Activated effector memory CD4-positive, alpha-beta T cell treated with anti-CD3 and anti-CD28 coated beads, Interleukin-2, amount 50 U/mL, for 16 hours (primary cell): Measurements from ENCODE around the gene CMTM4.

ENCODE experiments used
- DNase-seq: peaks from one replicate; pipeline ENCODE4 v3.0.0-alpha.2; 2020

Gene CMTM4

GRCh38 chr16:66696669-66697630 is at the start of gene CMTM4:
Gene CMTM4 (minus strand): TSS chr16:66696743. CDS start chr16:66696525, 218 bp downstream.
- DNase-seq: peak; percentile 91

GRCh38 chr16:66746048-66746447 is 49.5 kb upstream of the CMTM4 start:
- no peak for DNase-seq

GRCh38 chr16:66741950-66742808 is 45.6 kb upstream of the CMTM4 start:
- DNase-seq: no peak

- no peak for DNase-seq
These were observed 44.8 kb upstream of the CMTM4 start for GRCh38 chr16:66741169-66741900.

- no peak for DNase-seq
These were observed 44.0 kb upstream of the CMTM4 start for GRCh38 chr16:66740533-66740932.

DNA sequence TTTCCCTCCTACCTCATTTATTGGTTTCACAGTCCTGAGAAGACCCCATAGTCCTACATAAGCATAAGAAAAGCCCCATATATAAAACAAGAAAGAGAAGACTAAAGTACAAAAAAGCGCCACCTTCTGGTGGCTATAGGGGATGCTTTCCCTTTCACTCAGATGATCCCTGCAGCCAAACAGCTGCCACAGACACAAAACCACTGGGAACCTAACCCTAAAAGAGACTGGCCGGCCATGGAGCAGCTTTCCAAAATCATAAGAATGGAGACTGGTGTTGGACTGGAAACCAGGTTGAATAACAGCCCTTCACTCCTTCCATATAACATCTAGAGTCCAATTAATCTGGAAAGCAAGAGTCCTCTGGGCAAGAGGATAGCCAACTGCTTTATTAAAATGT is 43.5 kb upstream of the CMTM4 start:
- peak; percentile 68 for DNase-seq

GRCh38 chr16:66735891-66736290 is 39.3 kb upstream of the CMTM4 start:
- DNase-seq: no peak

DNA sequence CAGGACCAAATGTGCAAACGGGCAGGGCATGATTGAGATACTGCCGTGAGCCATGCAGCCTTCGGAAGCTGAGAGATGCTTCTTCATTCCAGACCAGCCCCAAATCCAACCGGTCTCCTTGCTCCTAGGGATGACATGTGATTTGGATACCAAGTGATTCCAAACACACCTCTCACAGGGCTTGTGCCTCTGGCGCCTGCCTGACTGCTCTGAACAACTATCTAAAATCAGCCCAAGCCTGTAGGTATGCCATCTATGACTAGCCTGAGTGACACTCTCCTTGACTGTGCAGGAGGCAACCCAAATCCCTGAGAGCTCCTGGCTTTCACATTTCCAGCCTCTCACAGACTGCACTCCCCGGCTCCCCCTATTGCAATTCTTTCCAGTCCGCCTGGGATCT is 34.6 kb upstream of the CMTM4 start:
- no peak for DNase-seq

DNA sequence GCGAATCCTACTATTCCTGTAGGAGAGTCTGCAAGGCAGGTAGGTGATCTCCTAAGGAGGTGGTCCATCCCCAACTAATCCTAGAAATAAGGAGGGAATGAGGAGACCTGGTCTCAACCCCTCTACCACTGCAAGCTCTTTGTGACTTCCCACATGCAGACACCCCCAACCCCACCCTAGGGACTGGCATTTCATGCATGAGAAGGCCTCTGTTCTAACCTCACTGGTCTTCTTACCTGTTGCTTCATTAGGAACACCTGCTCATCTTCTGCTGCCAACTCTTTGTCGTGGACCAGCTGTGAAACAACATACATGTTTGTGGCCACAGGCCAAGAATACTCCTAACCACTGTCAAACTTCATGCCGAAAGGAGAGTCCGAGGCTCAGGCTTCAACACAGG is 32.3 kb upstream of the CMTM4 start:
- DNase-seq: no peak

DNA sequence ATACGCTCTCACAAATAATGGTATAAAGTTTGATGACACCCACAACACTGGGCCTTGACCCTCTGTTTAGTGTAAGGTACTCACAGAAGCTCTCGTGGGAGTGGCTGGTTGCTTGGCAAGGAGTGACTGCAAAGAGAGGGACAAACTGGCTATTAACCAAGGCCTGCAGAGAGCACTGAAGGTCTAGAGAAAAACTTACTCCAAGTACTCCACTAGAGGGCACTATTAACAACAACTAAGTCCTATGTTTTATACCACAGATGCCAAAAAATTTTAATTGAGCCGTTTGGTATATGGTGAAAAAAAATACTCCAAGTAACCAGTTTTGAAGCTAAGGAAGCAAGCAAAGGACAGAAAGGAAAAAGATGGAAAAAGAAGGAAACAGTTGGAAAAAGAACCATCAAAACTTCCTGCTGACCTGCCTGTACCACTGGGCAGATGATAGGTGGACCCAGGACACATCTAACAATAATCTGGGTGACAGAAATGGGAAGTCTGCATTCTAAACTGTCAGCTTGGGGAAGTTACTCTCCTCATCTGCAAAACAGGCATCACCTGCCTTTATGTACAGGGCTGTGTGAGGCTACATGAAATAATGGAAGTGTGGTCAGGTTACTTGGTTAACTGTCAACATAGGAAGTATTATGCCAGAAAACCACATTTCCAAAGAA is 31.7 kb upstream of the CMTM4 start:
- no peak for DNase-seq

- no peak for DNase-seq
These were observed 24.2 kb upstream of the CMTM4 start for GRCh38 chr16:66720766-66721165.

DNA sequence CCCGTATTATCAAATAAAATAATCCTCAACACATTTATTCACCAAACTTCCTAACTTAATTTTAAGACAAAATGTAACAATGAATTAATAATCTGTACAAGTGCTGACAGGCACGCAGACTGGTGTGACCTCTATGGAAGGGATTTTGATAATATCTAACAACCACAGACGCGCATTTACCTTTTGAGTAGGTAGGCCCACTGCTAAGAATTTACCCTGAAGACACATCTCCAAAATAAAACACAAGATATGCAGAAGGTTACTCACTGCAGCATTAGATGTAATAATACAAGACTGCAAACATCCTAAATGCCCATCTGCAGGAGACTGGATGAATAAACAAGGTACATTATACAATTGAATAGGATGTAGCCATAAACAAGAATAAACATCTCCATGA is 22.7 kb upstream of the CMTM4 start:
- no peak for DNase-seq

DNA sequence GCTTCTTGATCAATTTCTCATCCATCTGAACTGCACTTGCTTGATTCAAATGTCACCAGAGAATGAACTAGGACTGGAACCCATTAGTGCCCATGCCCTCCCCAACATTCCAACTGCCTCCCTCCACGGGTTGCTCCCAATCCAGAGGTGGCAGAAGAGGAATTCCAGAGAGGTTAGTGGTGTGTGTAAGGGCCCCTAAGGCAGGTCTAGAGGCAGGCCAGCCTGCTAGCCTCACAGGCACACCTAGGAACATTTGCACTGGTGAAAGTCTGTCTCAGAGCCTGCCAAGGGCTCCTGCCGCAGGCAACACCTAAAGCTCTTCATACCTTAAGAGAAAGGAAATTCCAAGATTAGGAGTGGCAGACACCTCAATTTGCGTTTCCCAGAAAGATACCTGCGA is 21.2 kb upstream of the CMTM4 start:
- no peak for DNase-seq

- DNase-seq: no peak
These were observed 20.7 kb upstream of the CMTM4 start for GRCh38 chr16:66717112-66717675.

- no peak for DNase-seq
These were observed 18.2 kb upstream of the CMTM4 start for GRCh38 chr16:66714654-66715307.

DNA sequence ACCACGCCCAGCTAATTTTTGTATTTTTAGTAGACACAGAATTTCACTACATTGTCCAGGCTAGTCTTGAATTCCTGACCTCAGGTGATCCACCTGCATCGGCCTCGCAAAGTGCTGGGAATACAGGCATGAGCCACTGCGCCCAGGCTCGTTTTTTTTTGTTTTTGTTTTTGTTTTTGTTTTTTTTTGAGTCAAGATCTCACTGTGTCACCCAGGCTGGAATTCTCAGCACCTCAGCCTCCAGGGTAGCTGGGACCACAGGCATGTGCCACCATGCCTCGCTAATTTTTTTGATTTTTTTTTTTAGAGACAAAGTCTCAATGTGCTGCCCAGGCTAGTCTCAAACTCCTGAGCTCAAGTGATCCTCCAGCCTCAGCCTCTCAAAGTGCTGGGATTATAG is 17.5 kb upstream of the CMTM4 start:
- no peak for DNase-seq

DNA sequence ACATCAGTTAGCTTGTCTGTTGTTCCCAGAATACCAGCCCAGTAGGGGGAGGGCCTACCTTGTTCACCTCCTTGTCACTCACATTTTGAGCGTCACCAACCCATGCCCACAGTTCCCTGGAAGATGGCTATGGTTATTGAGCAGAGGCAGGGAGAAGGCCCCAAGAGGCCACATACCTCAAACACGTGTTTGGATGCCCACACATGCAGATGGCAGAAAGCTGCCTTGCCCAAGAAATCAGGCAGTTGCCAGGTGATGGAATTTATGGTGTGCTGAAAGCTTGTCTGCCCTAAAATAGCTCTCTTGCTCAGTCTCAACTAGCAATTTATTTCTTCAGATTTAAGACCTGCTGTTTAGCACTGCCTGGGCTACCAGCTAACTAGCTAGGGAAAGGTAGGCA is 16.5 kb upstream of the CMTM4 start:
- no peak for DNase-seq

- DNase-seq: no peak
These were observed 16.0 kb upstream of the CMTM4 start for GRCh38 chr16:66712512-66712911.

GRCh38 chr16:66711581-66711980 is 15.0 kb upstream of the CMTM4 start:
- DNase-seq: no peak

DNA sequence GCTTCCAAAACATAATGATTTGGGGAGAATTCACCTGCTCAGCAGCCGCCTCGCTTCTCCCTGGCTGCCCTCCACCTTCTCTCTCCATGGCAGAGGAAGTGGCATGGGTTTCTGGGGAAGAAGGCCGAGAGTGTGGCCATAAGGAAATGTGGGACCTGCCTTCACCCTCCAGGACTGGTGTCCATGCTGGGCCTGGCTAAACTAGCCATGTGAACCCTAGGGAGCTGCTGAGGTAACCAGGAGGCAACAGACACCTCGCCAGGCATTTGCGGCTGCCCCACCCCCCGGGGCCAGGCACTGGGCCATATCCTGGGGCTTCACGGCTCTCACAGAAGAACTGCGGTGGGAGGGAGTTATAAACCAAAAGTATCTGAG is 9.9 kb upstream of the CMTM4 start:
- no peak for DNase-seq

DNA sequence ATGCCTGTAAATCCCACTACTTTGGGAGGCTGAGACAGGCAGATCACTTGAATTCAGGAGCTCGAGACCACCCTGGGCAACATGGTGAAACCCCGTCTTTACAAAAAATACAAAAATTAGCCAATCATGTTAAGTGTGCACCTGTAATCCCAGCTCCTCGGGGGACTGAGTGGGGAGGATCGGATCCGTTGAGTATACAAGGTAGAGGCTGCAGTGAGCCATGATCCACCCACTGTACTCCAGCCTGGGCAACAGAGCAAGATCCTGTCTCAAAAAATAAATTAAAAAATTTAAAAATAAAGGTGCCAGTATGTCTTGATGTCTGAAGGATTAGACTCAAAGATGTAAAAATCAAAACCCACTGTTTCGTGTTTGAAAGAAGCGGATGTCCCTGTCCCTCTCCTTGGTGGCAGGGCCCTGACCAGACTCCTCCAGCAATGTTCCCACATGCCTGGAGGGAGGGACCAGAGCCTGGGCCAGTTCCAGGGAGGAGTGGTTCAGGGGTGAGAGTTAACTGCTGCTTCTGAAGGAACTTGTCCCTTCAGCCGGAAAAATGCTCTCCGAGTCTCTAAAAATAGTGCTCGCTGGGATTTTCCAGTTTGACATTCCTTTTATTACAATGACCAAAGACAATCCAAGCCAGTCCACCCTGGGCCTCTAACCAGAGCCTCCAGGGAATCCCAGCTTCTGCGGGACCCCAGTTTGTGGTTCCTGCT is 9.4 kb upstream of the CMTM4 start:
- DNase-seq: no peak
